HCT116 (cell line): ENCODE data around the gene AIFM2.

ENCODE experiments used
- CBX3 ChIP-seq: IDR thresholded peaks from 2 replicates; pipeline ENCODE4 v1.6.1; 2012; ENCODE audit warnings: low read depth
- EZH2 ChIP-seq: fragments of 200-600 bp; sonication (generic); IDR thresholded peaks from 2 replicates; pipeline ENCODE4 v1.6.1; 2017; ENCODE audit warnings: antibody characterized with exemption, mixed run types

DNA sequence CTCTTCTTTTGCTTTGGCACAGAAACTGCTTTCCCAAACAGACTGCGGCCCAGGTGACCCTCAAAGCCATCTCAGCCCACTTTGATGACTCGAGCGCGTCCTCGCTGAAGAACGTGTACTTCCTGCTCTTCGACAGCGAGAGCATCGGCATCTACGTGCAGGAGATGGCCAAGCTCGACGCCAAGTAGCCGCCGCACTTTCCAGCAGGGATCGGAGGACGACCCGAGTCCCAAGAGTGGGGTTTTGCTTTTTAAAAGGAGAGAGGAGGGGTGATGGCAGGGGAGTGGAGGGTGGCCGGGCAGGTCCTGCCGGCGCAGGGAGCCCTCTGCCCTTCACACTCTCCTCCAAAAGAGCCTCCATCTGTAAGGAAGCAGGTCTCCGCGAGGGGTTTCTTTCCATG is 21.1 kb downstream of the AIFM2 start:
- TF ChIP-seq EZH2 (no peak), CBX3 (no peak)
